A549 (cell line): ENCODE data around the gene LRRC36.

Experiments
- CEBPB ChIP-seq, 2 experiments: fragments of >200 bp in 1 of 2; sonication (Bioruptor Twin) in 1 of 2; formaldehyde crosslinking in 1 of 2; IDR thresholded peaks; 2 replicates each; pipeline ENCODE4 v1.6.1; 2012 to 2016
- CTCF ChIP-seq: fragments of >200 bp; sonication (Bioruptor Twin); formaldehyde crosslinking; IDR thresholded peaks from 3 replicates; pipeline ENCODE4 v1.5.1; 2016
- EP300 ChIP-seq, 2 experiments: fragments of >200 bp; sonication (Bioruptor Twin); formaldehyde crosslinking; IDR thresholded peaks; 2 replicates in 1 of 2; 3 replicates in 1 of 2; pipeline ENCODE4 v1.6.1; 2016 to 2017
- JUN ChIP-seq, 2 experiments: fragments of >200 bp; sonication (Bioruptor Twin); formaldehyde crosslinking; IDR thresholded peaks; 2 replicates in 1 of 2; 3 replicates in 1 of 2; pipeline ENCODE4 v1.6.1; 2016 to 2017
- MAFK ChIP-seq: fragments of 450-650 bp; IDR thresholded peaks from 2 replicates; pipeline ENCODE4 v1.6.1; 2014; ENCODE audit not compliant: partially characterized antibody
- PHF8 ChIP-seq: fragments of 200-600 bp; sonication (generic); IDR thresholded peaks from 2 replicates; pipeline ENCODE4 v1.6.1; 2016; ENCODE audit warnings: low read depth, mild to moderate bottlenecking, antibody characterized with exemption, moderate library complexity, borderline replicate concordance
- POLR2A ChIP-seq: IDR thresholded peaks from 2 replicates; pipeline ENCODE4 v1.6.1; 2012; ENCODE audit warnings: mild to moderate bottlenecking, low read length
- USF2 ChIP-seq: fragments of 450-650 bp; IDR thresholded peaks from 2 replicates; pipeline ENCODE4 v1.6.1; 2014; ENCODE audit warnings: antibody characterized with exemption

- TF ChIP-seq CEBPB (IDR thresholded peaks at IDR 0.05) (no peak), POLR2A (no peak), CTCF (no peak), MAFK (peak; percentile 80), EP300 (IDR thresholded peaks at IDR 0.05) (peak in 1 of 2 experiments; percentile 37; a peak in 1 of 5 replicates), USF2 (no peak), JUN (IDR thresholded peaks at IDR 0.05) (peak in 1 of 2 experiments; percentile 31; a peak in 1 of 5 replicates), PHF8 (no peak)
These were observed 14.8 kb upstream of the LRRC36 start for GRCh38 chr16:67311607-67312488.
